ENCODE measurements around the gene PGBD5.

DNA sequence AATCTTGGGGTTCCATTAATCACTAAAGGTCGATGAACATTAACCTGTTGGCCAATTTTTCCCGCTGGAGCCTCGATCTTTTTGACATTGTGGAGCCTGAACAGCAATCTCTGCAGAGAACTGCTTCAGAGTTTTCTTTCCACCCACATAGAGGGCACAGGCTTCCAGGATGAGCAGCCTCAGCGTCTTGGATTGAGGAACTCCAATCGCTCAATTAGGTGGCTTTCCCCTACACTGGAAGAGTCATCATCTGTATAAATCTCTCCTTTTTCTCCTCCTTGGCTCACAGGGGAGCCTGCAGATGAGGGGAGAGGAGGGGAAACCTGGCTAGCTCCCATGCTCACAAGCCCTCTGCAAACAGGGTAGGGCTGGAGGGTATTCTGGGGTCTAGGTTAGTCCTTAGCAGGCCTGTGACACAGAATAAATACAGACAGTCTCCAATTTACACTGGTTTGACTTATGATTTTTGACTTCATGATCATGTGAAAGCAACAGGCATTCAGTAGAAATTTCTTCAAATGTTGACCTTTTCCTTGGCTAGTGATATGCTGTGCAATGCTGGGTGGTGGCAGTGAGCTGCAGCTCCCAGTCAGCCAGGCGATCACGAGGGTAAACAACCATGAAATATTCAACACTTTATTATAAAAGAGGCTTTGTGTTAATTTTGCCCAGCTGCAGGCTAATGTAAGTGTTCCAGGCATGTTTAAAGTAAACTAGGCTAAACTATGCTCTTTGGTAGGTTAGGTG, 80.8 kb downstream of the PGBD5 start:
- no peak for TF ChIP-seq EZH2 (IDR thresholded peaks at IDR 0.05; ENCODE audit: insufficient read depth, low read length)
- TF ChIP-seq, protein P1, sequence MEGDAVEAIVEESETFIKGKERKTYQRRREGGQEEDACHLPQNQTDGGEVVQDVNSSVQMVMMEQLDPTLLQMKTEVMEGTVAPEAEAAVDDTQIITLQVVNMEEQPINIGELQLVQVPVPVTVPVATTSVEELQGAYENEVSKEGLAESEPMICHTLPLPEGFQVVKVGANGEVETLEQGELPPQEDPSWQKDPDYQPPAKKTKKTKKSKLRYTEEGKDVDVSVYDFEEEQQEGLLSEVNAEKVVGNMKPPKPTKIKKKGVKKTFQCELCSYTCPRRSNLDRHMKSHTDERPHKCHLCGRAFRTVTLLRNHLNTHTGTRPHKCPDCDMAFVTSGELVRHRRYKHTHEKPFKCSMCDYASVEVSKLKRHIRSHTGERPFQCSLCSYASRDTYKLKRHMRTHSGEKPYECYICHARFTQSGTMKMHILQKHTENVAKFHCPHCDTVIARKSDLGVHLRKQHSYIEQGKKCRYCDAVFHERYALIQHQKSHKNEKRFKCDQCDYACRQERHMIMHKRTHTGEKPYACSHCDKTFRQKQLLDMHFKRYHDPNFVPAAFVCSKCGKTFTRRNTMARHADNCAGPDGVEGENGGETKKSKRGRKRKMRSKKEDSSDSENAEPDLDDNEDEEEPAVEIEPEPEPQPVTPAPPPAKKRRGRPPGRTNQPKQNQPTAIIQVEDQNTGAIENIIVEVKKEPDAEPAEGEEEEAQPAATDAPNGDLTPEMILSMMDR (IDR thresholded peaks at IDR 0.05; ENCODE audit: insufficient read depth, low read depth, low read length), result no peak

Measured in astrocyte (in vitro differentiated cells and primary cell).